ENCODE data around the gene PHF21B. TPM values are rescaled to one million over a fixed set of nuclear protein-coding genes. Genes with fewer than 3 reads are reported as not detected.

Gene PHF21B
- total and polyA plus RNA-seq, 2 of the 8 experiments (the other 6 are each of a cell fraction or from before 2014, with no cell fraction given), result 19.3 to 68.1 TPM

- no peak overlapping the region for H3K56ac ChIP-seq (replicated peaks; ENCODE audit: insufficient read length, low read depth, low read length)
- H3K23me2 ChIP-seq (ENCODE audit: low read depth, low read length), result no peaks in the 10 kb centered on the region
- no peak overlapping the region for H3K14ac ChIP-seq (ENCODE audit: insufficient read length)
- H2AFZ ChIP-seq (ENCODE audit: low read length), result no peak overlapping the region
- ChIA-PET POLR2A (ENCODE audit: partially characterized antibody) (interaction anchor here (0.7 to 17.9 kb wide), 18 partner anchors 7 to 191 kb away, joined by 3 to 224 read pairs (median 4); partner anchors contain the start of genes NUP50 and PHF21B), CTCF (ENCODE audit: partially characterized antibody) (interaction anchor here (0.7 to 5.1 kb wide), 9 partner anchors 8 to 123 kb away, joined by 3 to 34 read pairs (median 4); no protein-coding TSS in a partner anchor)
- DNase-seq (ENCODE audit: low read depth in 1 of 2, low spot score in 2 of 2), result no peak
- no peak overlapping the region for H2BK120ac ChIP-seq (replicated peaks; ENCODE audit: low read depth, low read length)
- peaks cover 0 to 26% (median 9%) of the 10 kb centered on the region in 4 experiments; a peak in 6 of 7 replicates for H3K4me1 ChIP-seq (replicated peaks in 1 of 4; ENCODE audit: control insufficient read depth in 3 of 4, insufficient read depth in 4 of 4, low read length in 3 of 4)
- no peak overlapping the region for H2BK15ac ChIP-seq (ENCODE audit: low read length)
- no peak overlapping the region for H3K23ac ChIP-seq (ENCODE audit: insufficient read length)
- H4K91ac ChIP-seq (replicated peaks; ENCODE audit: insufficient read length, low read length), result no peak overlapping the region
- H3K4me3 ChIP-seq (ENCODE audit: extremely low read depth in 1 of 4, insufficient read depth in 2 of 4, low read depth in 3 of 4, low read length in 4 of 4), result no peak overlapping the region
- no peak overlapping the region for H2AK5ac ChIP-seq (ENCODE audit: low read depth, low read length)
- H3K4me2 ChIP-seq (ENCODE audit: insufficient read depth in 1 of 2, low read depth in 2 of 2, low read length in 2 of 2), result no peak overlapping the region
- no peak overlapping the region for H2BK12ac ChIP-seq (ENCODE audit: low read depth, low read length)
- no peak overlapping the region for H3K9ac ChIP-seq (replicated peaks in 1 of 4; ENCODE audit: extremely low read depth in 1 of 4, low read depth in 3 of 4, low read length in 3 of 4)
- no peak overlapping the region for H3K27ac ChIP-seq (ENCODE audit: low read depth, low read length)
- WGBS, 2 experiments (ENCODE audit: extremely low coverage in 1 of 2, insufficient coverage in 1 of 2, insufficient read length in 1 of 2, insufficient replicate concordance in 2 of 2, low coverage in 1 of 2, low lambda C conversion rate in 2 of 2, missing lambda C conversion rate in 1 of 2), result 89% methylated on average over 23 of the region's 23 CpGs; no CpG with 5 or more reads in 1 of the 2 experiments
- peaks cover 20% of the 10 kb centered on the region for H3K79me1 ChIP-seq (ENCODE audit: low read depth, low read length)
- no peak overlapping the region for H3K4ac ChIP-seq (replicated peaks; ENCODE audit: insufficient read length, low read depth, low read length)
- H3K36me3 ChIP-seq (ENCODE audit: control insufficient read depth in 2 of 4, insufficient read depth in 4 of 4, low read length in 3 of 4), result peaks cover 0 to 14% (median 5%) of the 10 kb centered on the region in 4 experiments; a peak in 4 of 8 replicates
- no peaks in the 10 kb centered on the region; a peak in 1 of 7 replicates for H3K27me3 ChIP-seq (replicated peaks in 1 of 4; ENCODE audit: control insufficient read depth in 3 of 4, extremely low read depth in 1 of 4, insufficient read depth in 3 of 4, low read length in 3 of 4)
- peaks cover 0 to 49% of the 10 kb centered on the region in 2 experiments; a peak in 2 of 4 replicates for H3K79me2 ChIP-seq (ENCODE audit: control insufficient read depth in 1 of 2, insufficient read depth in 2 of 2, low read length in 2 of 2)
- no peaks in the 10 kb centered on the region for H3K9me3 ChIP-seq (ENCODE audit: insufficient read depth in 2 of 2, low read depth in 1 of 2, low read length in 1 of 2)
- H4K5ac ChIP-seq (ENCODE audit: insufficient read length, low read depth, low read length), result no peak overlapping the region
- H4K8ac ChIP-seq (ENCODE audit: extremely low read depth, insufficient read depth, low read length), result no peak overlapping the region
- H4K20me1 ChIP-seq (replicated peaks in 1 of 2; ENCODE audit: control insufficient read depth in 1 of 2, insufficient read depth in 2 of 2, low read length in 2 of 2), result peaks cover 39 to 47% of the 10 kb centered on the region in 2 experiments
- peak overlapping the region; percentile 30 for H2BK5ac ChIP-seq (ENCODE audit: low read depth, low read length)
- FAIRE-seq, result no peak
- no peak overlapping the region for H2BK20ac ChIP-seq (ENCODE audit: low read length)
- H3K18ac ChIP-seq (ENCODE audit: extremely low read depth, low read length), result no peak overlapping the region
- TF ChIP-seq RBBP5 (IDR thresholded peaks at IDR 0.05; ENCODE audit: borderline replicate concordance, low read depth, low read length) (no peak), SP1 (IDR thresholded peaks at IDR 0.05; ENCODE audit: low read depth, low read length) (no peak), TCF12 (IDR thresholded peaks at IDR 0.05; ENCODE audit: low read depth, low read length) (no peak), BACH1 (IDR thresholded peaks at IDR 0.05; ENCODE audit: low read length) (no peak), JUND (IDR thresholded peaks at IDR 0.05; ENCODE audit: low read length) (no peak), EP300 (IDR thresholded peaks at IDR 0.05; ENCODE audit: borderline replicate concordance in 1 of 2, low read depth in 2 of 2, low read length in 2 of 2) (no peak), TAF7 (optimal IDR thresholded peaks at IDR 0.05; ENCODE audit: borderline replicate concordance, low read depth, low read length) (no peak), CTBP2 (IDR thresholded peaks at IDR 0.05; ENCODE audit: borderline replicate concordance, insufficient read depth, insufficient read length, low read length) (no peak), GTF2F1 (IDR thresholded peaks at IDR 0.05; ENCODE audit: borderline replicate concordance, low read depth, low read length) (no peak), SIRT6 (IDR thresholded peaks at IDR 0.05; ENCODE audit: low read length) (no peak)
Observed at GRCh38 chr22:44972363-44973083, 37.3 kb downstream of the PHF21B start.

Data from H1 (cell line).